Fibroblast of lung (primary cell): ENCODE results near the gene BRME1. TPM values are rescaled to one million over a fixed set of nuclear protein-coding genes. Genes with fewer than 3 reads are reported as not detected.

Experiments used
- DNase-seq, 2 donors: peaks; one replicate each; pipeline versions ENCODE4 v3.0.0 to v3.0.0-alpha.2; 2010; ENCODE audit warnings: low read depth in 2 of 2
- H2AFZ ChIP-seq: 2 replicates; pipeline ENCODE4 v1.5.1; 2012; ENCODE audit warnings: low read length, control low read depth, inconsistent platforms
- H3K27ac ChIP-seq: 2 replicates; pipeline ENCODE4 v1.5.1; 2011; ENCODE audit warnings: low read length, control low read depth; ENCODE audit not compliant: insufficient read depth
- H3K27me3 ChIP-seq: 2 replicates; pipeline ENCODE4 v1.5.1; 2011; ENCODE audit warnings: mild to moderate bottlenecking, low read length; ENCODE audit not compliant: control insufficient read depth, insufficient read depth
- H3K36me3 ChIP-seq: 2 replicates; pipeline ENCODE4 v1.5.1; 2011; ENCODE audit warnings: low read length; ENCODE audit not compliant: control insufficient read depth, insufficient read depth
- H3K4me1 ChIP-seq: 2 replicates; pipeline ENCODE4 v1.5.1; 2011; ENCODE audit warnings: low read length; ENCODE audit not compliant: control insufficient read depth, insufficient read depth; ENCODE audit errors: extremely low read depth
- H3K4me2 ChIP-seq: 2 replicates; pipeline ENCODE4 v1.5.1; 2011; ENCODE audit warnings: low read length, control low read depth; ENCODE audit not compliant: insufficient read depth; ENCODE audit errors: extremely low read depth
- H3K4me3 ChIP-seq, 4 experiments: fragments of 200-600 bp in 1 of 4; sonication (generic) in 1 of 4; replicated peaks in 1 of 4; 2 replicates each; pipeline ENCODE4 v1.5.1; 2011 to 2016; ENCODE audit warnings: low read length in 4 of 4, low read depth in 3 of 4, mild to moderate bottlenecking in 3 of 4, control low read depth in 2 of 4, inconsistent platforms in 1 of 4, mixed read lengths in 1 of 4; ENCODE audit not compliant: insufficient read depth in 1 of 4; ENCODE audit errors: control extremely low read depth in 1 of 4
- H3K79me2 ChIP-seq: 2 replicates; pipeline ENCODE4 v1.5.1; 2012; ENCODE audit warnings: mild to moderate bottlenecking, low read length, inconsistent platforms; ENCODE audit not compliant: control insufficient read depth, insufficient read depth
- H3K9ac ChIP-seq: 2 replicates; pipeline ENCODE4 v1.5.1; 2011; ENCODE audit warnings: mild to moderate bottlenecking, low read length, control low read depth; ENCODE audit not compliant: insufficient read depth
- H3K9me3 ChIP-seq: 2 replicates; pipeline ENCODE4 v1.5.1; 2012; ENCODE audit warnings: low read depth, low read length; ENCODE audit not compliant: control insufficient read depth, insufficient read depth
- H4K20me1 ChIP-seq: 2 replicates; pipeline ENCODE4 v1.5.1; 2011; ENCODE audit warnings: low read length; ENCODE audit not compliant: control insufficient read depth, insufficient read depth; ENCODE audit errors: extremely low read depth
- EZH2 ChIP-seq: IDR thresholded peaks from 2 replicates; pipeline ENCODE4 v1.5.1; 2012; ENCODE audit warnings: low read length, control low read depth, mild to moderate bottlenecking; ENCODE audit errors: missing control alignments
- polyA plus RNA-seq, 2 donors: library from polyadenylated mRNA; depleted of rRNA in 1 of 2; stranded (reverse) in 1 of 2; unstranded in 1 of 2; fragments of >200 nt; gene quantifications; 2 replicates each; pipeline ENCODE4 v1.2.1, GENCODE V29; 2011 to 2012; ENCODE audit warnings: missing spikeins in 1 of 2
- total RNA-seq: library from RNA; depleted of rRNA; stranded (reverse); fragments of >200 nt; gene quantifications from 2 replicates; pipeline ENCODE4 v1.2.1, GENCODE V29; 2014
- TF ChIP-seq, protein P1 (sequence below), 2 donors: IDR thresholded peaks in 1 of 2; conservative IDR thresholded peaks in 1 of 2; 1 replicate in 1 of 2; 2 replicates in 1 of 2; pipeline ENCODE4 v1.5.1; 2011 to 2012; ENCODE audit warnings: low read length in 2 of 2, control low read depth in 1 of 2, inconsistent platforms in 1 of 2, low read depth in 1 of 2, mild to moderate bottlenecking in 1 of 2

Gene BRME1
- total and polyA plus RNA-seq, 2 donors (not counting 1 experiment from before 2014, with no cell fraction given): 0.23 to 0.83 TPM

GRCh38 chr19:13952154-13952930 lies 46.4 kb upstream of the BRME1 start, which contains the start of gene DCAF15:
Gene DCAF15, plus strand, starts transcription at chr19:13952509. Its CDS starts 4 bp downstream, at chr19:13952513.
- peak within 1 kb of the TSS; percentile 99 for H3K4me2 ChIP-seq
- peak within 1 kb of the TSS; percentile 90 for H3K9ac ChIP-seq
- no peaks in the 10 kb centered on the region for H3K27me3 ChIP-seq
- peaks cover 18% of the 10 kb centered on the region for H3K79me2 ChIP-seq
- peak within 1 kb of the TSS; percentile 78 for H3K27ac ChIP-seq
- peak; percentile 99 to 100 for DNase-seq
- no peaks in the 10 kb centered on the region for H4K20me1 ChIP-seq
- TF ChIP-seq, protein P1, sequence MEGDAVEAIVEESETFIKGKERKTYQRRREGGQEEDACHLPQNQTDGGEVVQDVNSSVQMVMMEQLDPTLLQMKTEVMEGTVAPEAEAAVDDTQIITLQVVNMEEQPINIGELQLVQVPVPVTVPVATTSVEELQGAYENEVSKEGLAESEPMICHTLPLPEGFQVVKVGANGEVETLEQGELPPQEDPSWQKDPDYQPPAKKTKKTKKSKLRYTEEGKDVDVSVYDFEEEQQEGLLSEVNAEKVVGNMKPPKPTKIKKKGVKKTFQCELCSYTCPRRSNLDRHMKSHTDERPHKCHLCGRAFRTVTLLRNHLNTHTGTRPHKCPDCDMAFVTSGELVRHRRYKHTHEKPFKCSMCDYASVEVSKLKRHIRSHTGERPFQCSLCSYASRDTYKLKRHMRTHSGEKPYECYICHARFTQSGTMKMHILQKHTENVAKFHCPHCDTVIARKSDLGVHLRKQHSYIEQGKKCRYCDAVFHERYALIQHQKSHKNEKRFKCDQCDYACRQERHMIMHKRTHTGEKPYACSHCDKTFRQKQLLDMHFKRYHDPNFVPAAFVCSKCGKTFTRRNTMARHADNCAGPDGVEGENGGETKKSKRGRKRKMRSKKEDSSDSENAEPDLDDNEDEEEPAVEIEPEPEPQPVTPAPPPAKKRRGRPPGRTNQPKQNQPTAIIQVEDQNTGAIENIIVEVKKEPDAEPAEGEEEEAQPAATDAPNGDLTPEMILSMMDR (conservative IDR thresholded peaks at IDR 0.05 in 1 of 2, IDR thresholded peaks at IDR 0.05 in 1 of 2; ENCODE audit: low read depth in 1 of 2, low read length in 2 of 2): no peak
- TF ChIP-seq EZH2: no peak
- peak within 1 kb of the TSS; percentile 78 to 89 (median 84) for H3K4me3 ChIP-seq
- H3K9me3 ChIP-seq: no peaks in the 10 kb centered on the region
- H3K4me1 ChIP-seq: peaks cover 6% of the 10 kb centered on the region
- H2AFZ ChIP-seq: peak within 1 kb of the TSS; percentile 85
- H3K36me3 ChIP-seq: peaks cover 12% of the 10 kb centered on the region

DNA sequence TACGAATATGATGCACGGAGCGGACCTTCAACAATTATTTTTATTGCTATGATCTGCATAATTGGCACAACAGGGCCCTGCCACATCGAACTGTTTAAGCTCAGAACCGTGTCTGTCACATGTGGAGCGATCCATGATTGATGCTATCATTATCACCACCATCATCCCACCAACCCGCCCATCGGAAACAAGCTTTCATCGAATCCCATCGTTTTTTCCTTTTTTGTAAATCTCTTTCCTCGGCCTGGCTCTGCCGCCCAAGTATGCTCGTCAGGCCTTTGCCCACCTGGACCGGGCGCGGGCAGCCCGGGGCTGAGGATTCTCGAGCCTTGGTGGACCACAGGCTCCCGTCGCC lies 45.9 kb upstream of the BRME1 start:
- peaks cover 18% of the 10 kb centered on the region for H3K79me2 ChIP-seq
- H2AFZ ChIP-seq: peak overlapping the region; percentile 85
- H3K27ac ChIP-seq: no peak overlapping the region
- H3K4me3 ChIP-seq: peak overlapping the region; percentile 44 to 66 (median 58)
- H3K4me2 ChIP-seq: peak overlapping the region; percentile 49
- H3K27me3 ChIP-seq: no peaks in the 10 kb centered on the region
- TF ChIP-seq, protein P1 (conservative IDR thresholded peaks at IDR 0.05 in 1 of 2, IDR thresholded peaks at IDR 0.05 in 1 of 2; ENCODE audit: low read depth in 1 of 2, low read length in 2 of 2): no peak
- TF ChIP-seq EZH2: no peak
- DNase-seq: no peak
- peaks cover 12% of the 10 kb centered on the region for H3K36me3 ChIP-seq
- H4K20me1 ChIP-seq: no peaks in the 10 kb centered on the region
- H3K4me1 ChIP-seq: peaks cover 6% of the 10 kb centered on the region
- H3K9ac ChIP-seq: no peak overlapping the region
- H3K9me3 ChIP-seq: no peaks in the 10 kb centered on the region

DNA sequence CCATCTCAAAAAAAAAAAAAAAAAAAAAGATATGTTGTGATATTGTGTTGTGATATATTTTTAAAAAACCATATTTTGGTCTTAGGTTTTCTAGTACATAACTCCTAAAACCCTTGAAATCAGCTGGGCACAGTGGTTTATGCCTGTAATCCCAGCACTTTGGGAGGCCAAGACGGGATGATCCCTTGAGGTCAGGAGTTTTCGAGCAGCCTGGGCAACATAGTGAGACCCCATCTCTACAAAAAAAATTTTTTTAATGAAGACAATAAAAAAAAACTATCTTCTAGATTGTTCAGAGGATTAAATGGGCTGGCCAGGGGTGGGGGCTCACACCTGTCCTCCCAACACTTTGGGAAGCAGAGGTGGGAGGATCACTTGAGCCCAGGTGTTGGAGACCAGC lies 45.1 kb upstream of the BRME1 start:
- Histone ChIP-seq H3K36me3 (peaks cover 6% of the 10 kb centered on the region), H3K4me3 (no peak overlapping the region), H3K4me1 (peaks cover 6% of the 10 kb centered on the region), H3K9me3 (no peaks in the 10 kb centered on the region), H3K4me2 (no peak overlapping the region), H4K20me1 (no peaks in the 10 kb centered on the region), H2AFZ (no peak overlapping the region), H3K27me3 (no peaks in the 10 kb centered on the region), H3K9ac (no peak overlapping the region), H3K79me2 (peaks cover 18% of the 10 kb centered on the region), H3K27ac (no peak overlapping the region)
- DNase-seq: no peak
- TF ChIP-seq, protein P1 (conservative IDR thresholded peaks at IDR 0.05 in 1 of 2, IDR thresholded peaks at IDR 0.05 in 1 of 2; ENCODE audit: low read depth in 1 of 2, low read length in 2 of 2): no peak
- no peak for TF ChIP-seq EZH2
